GM18517 (cell line): ENCODE results near the gene CALCOCO1.
"Not testable (repeated sequence)": the region's sequence is repeated elsewhere in the genome, so short reads cannot be mapped to it uniquely, and the experiment has no call there.

Experiments used
- ATAC-seq: cut with Tn5 transposase; IDR thresholded peaks from one replicate; pipeline ENCODE4 v1.9.1; 2021; ENCODE audit warnings: mild to moderate bottlenecking, moderate library complexity; ENCODE audit not compliant: unreplicated experiment

Gene CALCOCO1

GRCh38 chr12:53735556-53735955 is 8.3 kb upstream of the CALCOCO1 start:
- ATAC-seq, result no peak

- ATAC-seq, result no peak
Measured at GRCh38 chr12:53734425-53734824, 7.2 kb upstream of the CALCOCO1 start.

GRCh38 chr12:53733807-53734200 is 6.6 kb upstream of the CALCOCO1 start:
- ATAC-seq, result no peak

GRCh38 chr12:53733051-53733806 is 6.0 kb upstream of the CALCOCO1 start:
- no peak for ATAC-seq

- no peak for ATAC-seq
Measured at GRCh38 chr12:53729644-53730043, 2.4 kb upstream of the CALCOCO1 start.

GRCh38 chr12:53728206-53728605 is 954 bp upstream of the CALCOCO1 start:
- no peak for ATAC-seq

GRCh38 chr12:53726946-53727309 is 324 bp downstream of the CALCOCO1 start:
- ATAC-seq, result no peak

GRCh38 chr12:53726341-53726740 is 911 bp downstream of the CALCOCO1 start:
- ATAC-seq, result no peak

- no peak for ATAC-seq
Measured at GRCh38 chr12:53725824-53726223, 1.4 kb downstream of the CALCOCO1 start.

- no peak for ATAC-seq
Measured at GRCh38 chr12:53722450-53723041, 4.7 kb downstream of the CALCOCO1 start.

GRCh38 chr12:53720946-53721345 is 6.3 kb downstream of the CALCOCO1 start:
- no peak for ATAC-seq

- no peak for ATAC-seq
Measured at GRCh38 chr12:53719649-53720048, 7.6 kb downstream of the CALCOCO1 start.

- ATAC-seq, result not testable (repeated sequence)
Measured at GRCh38 chr12:53718567-53718966, 8.7 kb downstream of the CALCOCO1 start.

GRCh38 chr12:53717319-53717718 is 9.9 kb downstream of the CALCOCO1 start:
- ATAC-seq, result no peak

GRCh38 chr12:53714004-53714403 is 13.2 kb downstream of the CALCOCO1 start:
- no peak for ATAC-seq

GRCh38 chr12:53713516-53713915 is 13.7 kb downstream of the CALCOCO1 start:
- ATAC-seq, result no peak

GRCh38 chr12:53712059-53712643 is 15.1 kb downstream of the CALCOCO1 start:
- ATAC-seq, result no peak

- ATAC-seq, result no peak
Measured at GRCh38 chr12:53710091-53710490, 17.2 kb downstream of the CALCOCO1 start.

- no peak for ATAC-seq
Measured at GRCh38 chr12:53709671-53710070, 17.6 kb downstream of the CALCOCO1 start.

- no peak for ATAC-seq
Measured at GRCh38 chr12:53706080-53706479, 21.2 kb downstream of the CALCOCO1 start.

GRCh38 chr12:53703756-53704155 is 23.5 kb downstream of the CALCOCO1 start:
- no peak for ATAC-seq

- no peak for ATAC-seq
Measured at GRCh38 chr12:53701518-53702264, 25.6 kb downstream of the CALCOCO1 start.
